ENCODE results near the gene UBTF.

DNA sequence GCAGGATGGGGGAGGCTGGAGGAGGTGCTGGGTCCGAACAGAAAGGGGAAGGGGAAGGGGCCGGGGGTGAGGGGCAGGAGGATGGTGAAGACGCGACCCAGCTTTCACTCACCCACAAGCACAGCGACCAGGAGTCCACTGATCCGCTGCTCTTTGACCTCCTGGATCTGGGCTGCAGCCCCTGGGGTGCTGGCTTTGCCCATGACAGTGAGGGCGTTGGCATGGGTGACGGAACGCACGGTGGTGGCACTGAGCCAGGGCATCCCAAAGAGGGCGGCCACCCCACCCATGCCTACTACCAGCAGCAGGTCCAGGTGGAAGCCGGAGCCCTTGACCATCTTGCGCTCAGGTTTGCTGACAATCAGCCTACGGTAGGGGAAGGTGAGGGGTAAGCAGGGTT, 33.5 kb upstream of the UBTF start:
- TF ChIP-seq, protein P1, sequence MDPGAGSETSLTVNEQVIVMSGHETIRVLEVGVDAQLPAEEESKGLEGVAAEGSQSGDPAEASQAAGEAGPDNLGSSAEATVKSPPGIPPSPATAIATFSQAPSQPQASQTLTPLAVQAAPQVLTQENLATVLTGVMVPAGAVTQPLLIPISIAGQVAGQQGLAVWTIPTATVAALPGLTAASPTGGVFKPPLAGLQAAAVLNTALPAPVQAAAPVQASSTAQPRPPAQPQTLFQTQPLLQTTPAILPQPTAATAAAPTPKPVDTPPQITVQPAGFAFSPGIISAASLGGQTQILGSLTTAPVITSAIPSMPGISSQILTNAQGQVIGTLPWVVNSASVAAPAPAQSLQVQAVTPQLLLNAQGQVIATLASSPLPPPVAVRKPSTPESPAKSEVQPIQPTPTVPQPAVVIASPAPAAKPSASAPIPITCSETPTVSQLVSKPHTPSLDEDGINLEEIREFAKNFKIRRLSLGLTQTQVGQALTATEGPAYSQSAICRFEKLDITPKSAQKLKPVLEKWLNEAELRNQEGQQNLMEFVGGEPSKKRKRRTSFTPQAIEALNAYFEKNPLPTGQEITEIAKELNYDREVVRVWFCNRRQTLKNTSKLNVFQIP (CRISPR knock-in tag; IDR thresholded peaks at IDR 0.05; ENCODE audit: borderline replicate concordance, low read depth) = no peak
- TF ChIP-seq PPARA (CRISPR knock-in tag; IDR thresholded peaks at IDR 0.05; ENCODE audit: borderline replicate concordance) (no peak), TOX (CRISPR knock-in tag; IDR thresholded peaks at IDR 0.05; ENCODE audit: borderline replicate concordance) (no peak), CSDC2 (CRISPR knock-in tag; IDR thresholded peaks at IDR 0.05) (no peak), ISL1 (CRISPR knock-in tag; IDR thresholded peaks at IDR 0.05) (no peak), ZFP3 (CRISPR knock-in tag; IDR thresholded peaks at IDR 0.05) (no peak), PATZ1 (CRISPR knock-in tag; IDR thresholded peaks at IDR 0.05; ENCODE audit: borderline replicate concordance) (no peak)
- TF ChIP-seq, protein P2, sequence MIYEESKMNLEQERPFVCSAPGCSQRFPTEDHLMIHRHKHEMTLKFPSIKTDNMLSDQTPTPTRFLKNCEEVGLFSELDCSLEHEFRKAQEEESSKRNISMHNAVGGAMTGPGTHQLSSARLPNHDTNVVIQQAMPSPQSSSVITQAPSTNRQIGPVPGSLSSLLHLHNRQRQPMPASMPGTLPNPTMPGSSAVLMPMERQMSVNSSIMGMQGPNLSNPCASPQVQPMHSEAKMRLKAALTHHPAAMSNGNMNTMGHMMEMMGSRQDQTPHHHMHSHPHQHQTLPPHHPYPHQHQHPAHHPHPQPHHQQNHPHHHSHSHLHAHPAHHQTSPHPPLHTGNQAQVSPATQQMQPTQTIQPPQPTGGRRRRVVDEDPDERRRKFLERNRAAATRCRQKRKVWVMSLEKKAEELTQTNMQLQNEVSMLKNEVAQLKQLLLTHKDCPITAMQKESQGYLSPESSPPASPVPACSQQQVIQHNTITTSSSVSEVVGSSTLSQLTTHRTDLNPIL (CRISPR knock-in tag; IDR thresholded peaks at IDR 0.05; ENCODE audit: low read depth) = no peak

All from SK-N-SH treated with all-trans-retinoic acid at 6 μM for 48 hours (cell line).